Aortic smooth muscle cell (primary cell): ENCODE measurements around the gene S100A7A. TPM values are rescaled to one million over a fixed set of nuclear protein-coding genes. Genes with fewer than 3 reads are reported as not detected.

Experiments
- total RNA-seq: library from RNA; depleted of rRNA; stranded (reverse); fragments of >200 nt; gene quantifications from 2 replicates; pipeline ENCODE4 v1.2.3, GENCODE V29; 2014

Gene S100A7A
- not detected in 2 replicates for total RNA-seq

DNA sequence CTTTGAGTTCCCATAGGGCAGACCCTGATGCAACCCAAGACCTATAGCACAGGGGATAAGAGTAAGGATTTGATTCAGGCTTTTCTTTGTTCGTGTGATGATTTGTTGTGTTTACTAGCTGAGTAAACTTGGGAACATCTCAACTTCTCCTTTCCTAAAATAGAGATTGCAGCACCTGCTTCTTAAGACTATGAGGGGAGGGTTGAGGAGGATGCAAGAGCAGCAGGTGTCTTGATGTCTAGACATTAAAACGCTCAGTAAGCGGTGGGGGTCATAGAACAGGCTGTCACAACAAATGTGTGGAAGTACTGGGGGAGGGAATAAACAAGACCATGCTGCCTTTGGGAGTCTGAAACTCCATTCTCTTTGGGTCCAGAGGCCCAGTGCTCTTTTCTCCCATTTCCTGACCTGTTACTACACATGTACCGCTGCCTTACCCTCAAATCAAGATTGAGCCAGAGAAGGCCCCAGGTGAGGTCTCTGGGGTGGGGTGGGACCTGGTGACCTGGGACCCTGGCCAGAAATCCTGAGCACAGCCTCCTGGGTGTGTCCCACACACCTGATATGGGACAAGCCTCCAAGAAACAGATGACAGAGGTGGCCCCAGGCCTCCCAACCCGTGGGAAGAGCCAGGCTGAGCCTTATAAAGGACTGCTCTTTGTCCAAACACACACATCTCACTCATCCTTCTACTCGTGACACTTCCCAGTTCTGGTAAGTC, at the start of gene S100A7A:
TSS of gene S100A7A (plus strand) at position 671 of the 721 bp plus-strand sequence. CDS start 1,563 bp downstream, outside the sequence.

DNA sequence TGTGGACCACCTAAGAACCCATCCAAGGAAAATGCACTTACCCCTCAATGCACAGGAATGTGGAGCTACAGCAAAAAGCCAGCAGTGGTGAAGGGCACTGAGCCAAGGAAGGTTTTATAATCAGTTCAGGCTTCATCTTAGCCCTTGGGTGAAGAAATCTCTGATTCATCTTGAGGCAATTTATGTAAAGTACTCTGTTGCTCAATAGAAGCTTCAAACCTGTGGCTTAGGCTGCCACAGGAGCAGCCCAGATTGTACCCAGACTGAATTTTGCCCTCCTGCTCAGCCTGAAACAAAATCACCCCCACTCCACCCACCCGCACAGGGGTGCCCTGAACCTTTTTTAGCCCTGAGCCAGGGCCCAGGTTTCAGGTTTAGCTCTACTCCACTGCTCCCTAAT, 40.8 kb upstream of the S100A7A start, which contains the start of gene S100A12:
TSS of gene S100A12 (minus strand) at position 111 of the 400 bp plus-strand sequence. CDS start 1,029 bp downstream, outside the sequence.

DNA sequence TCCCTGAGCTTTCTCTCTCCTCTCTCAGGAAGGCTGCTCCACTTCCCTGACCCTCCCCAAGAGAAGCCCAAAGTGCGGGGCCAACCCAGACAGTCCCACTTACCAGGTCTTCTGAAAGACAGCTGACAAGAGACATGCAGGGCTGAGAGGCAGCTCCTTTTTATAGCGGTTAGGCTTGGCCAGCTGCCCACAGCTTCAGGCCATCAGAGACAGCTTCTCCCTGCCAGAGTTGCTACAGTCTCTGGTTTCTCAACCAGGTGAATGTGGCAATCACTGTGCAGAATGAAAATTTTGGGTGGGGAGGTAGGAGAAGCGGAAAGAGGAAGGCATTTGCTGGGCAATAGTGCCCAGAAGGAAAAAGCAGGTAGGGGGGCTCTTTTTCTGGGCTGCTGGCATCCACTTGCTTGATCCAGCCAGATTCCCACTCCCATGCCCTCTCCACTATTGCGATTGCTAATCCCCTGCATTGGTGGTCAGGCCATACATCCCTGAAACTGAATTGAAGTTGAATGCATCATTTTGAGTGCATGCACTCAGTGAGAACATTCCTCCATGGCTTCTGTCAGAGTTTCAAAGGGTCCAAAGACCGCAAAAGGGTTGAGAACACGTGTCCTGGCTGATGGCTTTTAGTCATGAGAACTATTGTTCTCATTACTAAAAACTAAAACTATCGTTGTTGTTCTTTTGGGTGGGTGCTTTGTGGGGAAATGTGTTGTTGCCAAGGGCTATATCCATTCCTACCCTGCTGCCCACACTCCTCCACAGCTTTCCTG, 25.2 kb upstream of the S100A7A start, which contains the start of gene S100A8:
TSS of gene S100A8 (minus strand) at position 136 of the 773 bp plus-strand sequence. CDS start 538 bp downstream, outside the sequence.

GRCh38 chr1:153460551-153460950, 44.2 kb downstream of the S100A7A start, which contains the start of gene S100A7:
Gene S100A7 (minus strand): TSS chr1:153460651. CDS start chr1:153459013, 1,638 bp downstream.

Other genes with a start within 250 kb of the S100A7A start
- not detected in 2 replicates for gene LELP1, start 213.1 kb upstream of the S100A7A start, total RNA-seq
- gene PRR9, start 198.9 kb upstream of the S100A7A start, total RNA-seq = not detected in 2 replicates
- gene LORICRIN, start 156.8 kb upstream of the S100A7A start, total RNA-seq = not detected in 2 replicates
- not detected in 2 replicates for gene PGLYRP3, start 103.6 kb upstream of the S100A7A start, total RNA-seq
- gene PGLYRP4, start 67.7 kb upstream of the S100A7A start, total RNA-seq = not detected in 2 replicates
- gene S100A9, start 58.7 kb upstream of the S100A7A start, total RNA-seq = 0.19 TPM in 1 of 2 replicates, not detected in the other
- not detected in 2 replicates for gene S100A12, start 40.9 kb upstream of the S100A7A start, total RNA-seq
- gene S100A8, start 25.4 kb upstream of the S100A7A start, total RNA-seq = not detected in 2 replicates
- not detected in 2 replicates for gene S100A7, start 44.1 kb downstream of the S100A7A start, total RNA-seq
- gene S100A6, start 119.5 kb downstream of the S100A7A start, total RNA-seq = 2,220 and 2,797 TPM in 2 replicates
- 0.26 and 0.62 TPM in 2 replicates for gene S100A5, start 124.4 kb downstream of the S100A7A start, total RNA-seq
- gene S100A4, start 129.3 kb downstream of the S100A7A start, total RNA-seq = 462 and 473 TPM in 2 replicates
- gene S100A3, start 132.7 kb downstream of the S100A7A start, total RNA-seq = 8.1 and 13.3 TPM in 2 replicates
- 2.4 and 4.0 TPM in 2 replicates for gene S100A2, start 149.3 kb downstream of the S100A7A start, total RNA-seq
- gene S100A16, start 196.6 kb downstream of the S100A7A start, total RNA-seq = 250 and 256 TPM in 2 replicates
- gene S100A14, start 199.8 kb downstream of the S100A7A start, total RNA-seq = 0.25 and 0.26 TPM in 2 replicates
- gene S100A13, start 211.0 kb downstream of the S100A7A start, total RNA-seq = 239 and 295 TPM in 2 replicates
- 0.19 TPM in 1 of 2 replicates, not detected in the other for gene S100A1, start 211.9 kb downstream of the S100A7A start, total RNA-seq
- 27.0 and 30.2 TPM in 2 replicates for gene CHTOP, start 217.5 kb downstream of the S100A7A start, total RNA-seq
- gene SNAPIN, start 242.2 kb downstream of the S100A7A start, total RNA-seq = 63.5 and 64.7 TPM in 2 replicates